ENCODE data around the gene FKBP2. TPM values are rescaled to one million over a fixed set of nuclear protein-coding genes. Genes with fewer than 3 reads are reported as not detected.

FKBP2 gene
- total RNA-seq, 4 donors from 2014 or later: 38.2 to 101 (median 57.8) TPM

DNA sequence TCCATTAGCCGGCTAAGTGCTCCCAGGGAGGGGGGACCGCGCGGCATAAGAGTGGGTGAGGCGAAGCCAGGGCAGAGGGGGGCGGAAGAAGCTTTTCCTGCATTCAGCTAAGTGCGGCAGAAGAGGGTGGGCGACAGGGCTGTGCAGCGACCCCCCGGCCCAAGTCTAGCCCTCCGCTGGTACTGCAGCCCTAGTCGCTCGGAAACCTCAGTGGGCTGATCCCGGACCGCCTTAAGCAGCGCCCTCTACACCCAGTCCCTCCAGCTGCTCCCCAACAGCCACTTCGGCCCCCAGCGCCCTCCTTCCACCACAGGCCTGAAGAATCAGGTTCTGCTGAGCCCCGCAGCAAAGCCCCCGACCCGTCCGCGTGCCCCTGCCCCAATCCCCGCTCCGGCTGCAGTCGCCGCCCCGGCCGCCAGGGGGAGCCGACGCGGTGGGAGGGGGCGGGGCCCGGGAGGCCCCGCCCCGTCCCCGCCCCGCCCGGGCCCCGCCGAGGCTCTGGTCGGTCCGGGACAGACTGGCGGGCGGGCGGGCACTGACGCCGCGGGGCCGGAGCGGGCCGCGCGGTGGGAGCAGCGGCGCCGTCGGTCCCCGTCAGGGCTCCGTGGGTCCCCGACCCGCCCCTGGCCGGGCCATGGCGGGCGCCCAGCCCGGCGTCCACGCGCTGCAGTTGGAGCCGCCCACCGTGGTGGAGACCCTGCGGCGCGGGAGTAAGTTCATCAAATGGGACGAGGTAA lies 10.3 kb downstream of the FKBP2 start, which contains the start of gene PLCB3:
PLCB3 (plus strand) TSS at position 515 of the 737 bp plus-strand sequence; CDS start at position 635, 120 bp downstream.
- Histone ChIP-seq H3K27me3 (no peaks in the 10 kb centered on the region), H3K4me1 (peaks cover 0 to 65% (median 26%) of the 10 kb centered on the region in 4 donors), H3K9me3 (no peaks in the 10 kb centered on the region), H3K27ac (peak within 1 kb of the TSS; percentile 60 to 89 (median 76)), H3K4me3 (peak within 1 kb of the TSS; percentile 57 to 96 (median 70)), H3K36me3 (peaks cover 0 to 18% (median 0%) of the 10 kb centered on the region in 3 donors)
- DNase-seq (ENCODE audit: low spot score in 2 of 2): no peak
- TF ChIP-seq POLR2A (IDR thresholded peaks at IDR 0.05): peak; percentile 76 to 85
- TF ChIP-seq EP300 (IDR thresholded peaks at IDR 0.05): no peak
- TF ChIP-seq, protein P1, sequence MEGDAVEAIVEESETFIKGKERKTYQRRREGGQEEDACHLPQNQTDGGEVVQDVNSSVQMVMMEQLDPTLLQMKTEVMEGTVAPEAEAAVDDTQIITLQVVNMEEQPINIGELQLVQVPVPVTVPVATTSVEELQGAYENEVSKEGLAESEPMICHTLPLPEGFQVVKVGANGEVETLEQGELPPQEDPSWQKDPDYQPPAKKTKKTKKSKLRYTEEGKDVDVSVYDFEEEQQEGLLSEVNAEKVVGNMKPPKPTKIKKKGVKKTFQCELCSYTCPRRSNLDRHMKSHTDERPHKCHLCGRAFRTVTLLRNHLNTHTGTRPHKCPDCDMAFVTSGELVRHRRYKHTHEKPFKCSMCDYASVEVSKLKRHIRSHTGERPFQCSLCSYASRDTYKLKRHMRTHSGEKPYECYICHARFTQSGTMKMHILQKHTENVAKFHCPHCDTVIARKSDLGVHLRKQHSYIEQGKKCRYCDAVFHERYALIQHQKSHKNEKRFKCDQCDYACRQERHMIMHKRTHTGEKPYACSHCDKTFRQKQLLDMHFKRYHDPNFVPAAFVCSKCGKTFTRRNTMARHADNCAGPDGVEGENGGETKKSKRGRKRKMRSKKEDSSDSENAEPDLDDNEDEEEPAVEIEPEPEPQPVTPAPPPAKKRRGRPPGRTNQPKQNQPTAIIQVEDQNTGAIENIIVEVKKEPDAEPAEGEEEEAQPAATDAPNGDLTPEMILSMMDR (IDR thresholded peaks at IDR 0.05): peak; percentile 88 to 100 (median 96)
- WGBS, 2 donors: 1 to 2% methylated on average over 13 to 17 of the region's 75 CpGs

- peaks cover 0 to 23% (median 0%) of the 10 kb centered on the region in 3 donors for H3K36me3 ChIP-seq
- H3K27me3 ChIP-seq: no peaks in the 10 kb centered on the region
- WGBS, 2 donors: 0% methylated on average over 18 of the region's 18 CpGs
- TF ChIP-seq EP300 (IDR thresholded peaks at IDR 0.05) (no peak), POLR2A (IDR thresholded peaks at IDR 0.05) (no peak)
- TF ChIP-seq, protein P1 (IDR thresholded peaks at IDR 0.05): no peak
- peak overlapping the region; percentile 60 to 89 (median 74) for H3K27ac ChIP-seq
- peaks cover 0 to 64% (median 26%) of the 10 kb centered on the region in 4 donors for H3K4me1 ChIP-seq
- no peaks in the 10 kb centered on the region for H3K9me3 ChIP-seq
- peak overlapping the region; percentile 57 to 96 (median 70) for H3K4me3 ChIP-seq
- DNase-seq (ENCODE audit: low spot score in 2 of 2): no peak
Observed at GRCh38 chr11:64251753-64252002, 10.8 kb downstream of the FKBP2 start.

GRCh38 chr11:64252003-64252872 lies 11.3 kb downstream of the FKBP2 start:
- Histone ChIP-seq H3K27me3 (no peaks in the 10 kb centered on the region), H3K4me1 (peaks cover 0 to 61% (median 23%) of the 10 kb centered on the region in 4 donors), H3K4me3 (peak overlapping the region; percentile 57 to 96 (median 70)), H3K27ac (peak overlapping the region; percentile 60 to 89 (median 74)), H3K9me3 (no peaks in the 10 kb centered on the region), H3K36me3 (peaks cover 0 to 29% (median 0%) of the 10 kb centered on the region in 3 donors)
- TF ChIP-seq POLR2A (IDR thresholded peaks at IDR 0.05): no peak
- TF ChIP-seq, protein P1 (IDR thresholded peaks at IDR 0.05): peak; percentile 14 to 42 (median 23)
- DNase-seq (ENCODE audit: low spot score in 2 of 2): no peak
- 3 to 9% methylated on average over 23 of the region's 23 CpGs for WGBS, 2 donors

DNA sequence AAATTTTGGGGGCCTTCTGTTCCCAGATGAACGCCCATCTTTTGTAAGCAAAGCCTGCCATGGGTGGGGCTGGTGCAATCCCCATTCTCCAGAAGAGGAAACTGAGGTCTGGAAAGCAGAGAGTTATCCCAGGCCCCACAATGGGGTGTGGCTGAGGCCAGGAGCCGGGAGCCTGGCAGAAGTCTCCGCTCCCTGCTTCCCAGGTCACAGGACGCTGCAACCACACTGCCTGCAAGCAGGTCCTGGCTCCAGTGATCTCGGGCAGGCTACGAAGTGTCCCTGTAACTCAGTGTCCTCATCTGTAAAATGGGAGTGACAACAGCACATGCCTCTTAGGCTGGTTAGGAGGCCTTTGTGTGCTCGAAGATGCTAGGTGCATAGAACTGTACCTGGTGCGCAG lies 12.1 kb downstream of the FKBP2 start:
- Histone ChIP-seq H3K9me3 (no peaks in the 10 kb centered on the region), H3K4me1 (peaks cover 0 to 55% (median 21%) of the 10 kb centered on the region in 4 donors), H3K4me3 (peak overlapping the region in 2 of 4 donors; percentile 61 to 96), H3K27me3 (no peaks in the 10 kb centered on the region), H3K36me3 (peaks cover 0 to 37% (median 0%) of the 10 kb centered on the region in 3 donors), H3K27ac (peak overlapping the region in 2 of 4 donors; percentile 75 to 89)
- WGBS, 2 donors: 72 to 78% methylated on average over 6 to 8 of the region's 8 CpGs
- TF ChIP-seq, protein P1 (IDR thresholded peaks at IDR 0.05): no peak
- TF ChIP-seq EP300 (IDR thresholded peaks at IDR 0.05): no peak
- no peak for TF ChIP-seq POLR2A (IDR thresholded peaks at IDR 0.05)
- no peak for DNase-seq (ENCODE audit: low spot score in 2 of 2)
